Caco-2 (cell line): ENCODE results near the gene ADNP. TPM values are rescaled to one million over a fixed set of nuclear protein-coding genes. Genes with fewer than 3 reads are reported as not detected.
A peak's percentile ranks its signal among the peaks of the same experiment; 100 is the strongest.

Experiments
- BruUV-seq: library from RNA; stranded (reverse); fragments of 400-500 nt; replicated peaks from 2 replicates; lab custom pipeline; 2021; lab: Mats Ljungman, UMichigan
- CTCF ChIA-PET: fragments of 300-600 bp; sonication (Branson Sonifier 250); formaldehyde crosslinking; loops from one replicate; lab custom pipeline; 2022; ENCODE audit warnings: antibody characterized with exemption; lab: Charles Lee
- POLR2A ChIA-PET: fragments of 300-600 bp; sonication (Branson Sonifier 250); formaldehyde crosslinking; loops from one replicate; lab custom pipeline; 2022; ENCODE audit warnings: antibody characterized with exemption; lab: Charles Lee
- DNase-seq, 2 experiments: peaks; one replicate each; pipeline versions ENCODE4 v3.0.0 to v3.0.0-alpha.2; 2020 to 2022
- H3K27me3 ChIP-seq: replicated peaks from 2 replicates; pipeline ENCODE4 v1.6.0; 2011; ENCODE audit warnings: low read length; ENCODE audit not compliant: control insufficient read depth, insufficient read depth
- H3K36me3 ChIP-seq: 2 replicates; pipeline ENCODE4 v1.5.1; 2011; ENCODE audit warnings: low read length; ENCODE audit not compliant: control insufficient read depth, insufficient read depth
- H3K4me1 ChIP-seq: fragments of 250-450 bp; sonication (Bioruptor Pico); 2 replicates; pipeline ENCODE4 v1.5.1; 2020; ENCODE audit warnings: mild to moderate bottlenecking
- H3K4me3 ChIP-seq: 2 replicates; pipeline ENCODE4 v1.5.1; 2011; ENCODE audit warnings: low read depth, mild to moderate bottlenecking, control low read depth, low read length
- H3K9me3 ChIP-seq: fragments of 250-450 bp; sonication (Bioruptor Pico); 2 replicates; pipeline ENCODE4 v1.5.1; 2020; ENCODE audit warnings: mild to moderate bottlenecking, moderate library complexity
- H3K27ac Mint-ChIP-seq: one replicate; pipeline ENCODE4 v1.8.0; 2022; ENCODE audit warnings: mixed read lengths; ENCODE audit not compliant: unreplicated experiment
- H3K27me3 Mint-ChIP-seq: one replicate; pipeline ENCODE4 v1.8.0; 2022; ENCODE audit warnings: mixed read lengths; ENCODE audit not compliant: insufficient read depth, unreplicated experiment
- H3K36me3 Mint-ChIP-seq: one replicate; pipeline ENCODE4 v1.8.0; 2022; ENCODE audit warnings: mild to moderate bottlenecking, mixed read lengths; ENCODE audit not compliant: insufficient read depth, unreplicated experiment
- H3K4me1 Mint-ChIP-seq: one replicate; pipeline ENCODE4 v1.8.0; 2022; ENCODE audit warnings: low read depth, mixed read lengths; ENCODE audit not compliant: unreplicated experiment
- H3K4me3 Mint-ChIP-seq: one replicate; pipeline ENCODE4 v1.8.0; 2022; ENCODE audit warnings: mild to moderate bottlenecking, moderate library complexity, mixed read lengths; ENCODE audit not compliant: unreplicated experiment
- H3K9me3 Mint-ChIP-seq: one replicate; pipeline ENCODE4 v1.8.0; 2022; ENCODE audit warnings: mixed read lengths; ENCODE audit not compliant: unreplicated experiment
- CTCF ChIP-seq, 2 experiments: fragments of 200-600 bp in 1 of 2; IDR thresholded peaks; 1 replicate in 1 of 2; 2 replicates in 1 of 2; pipeline versions ENCODE4 v1.5.1 to v1.8.0; 2011 to 2022; ENCODE audit warnings: antibody characterized with exemption in 1 of 2, control low read depth in 1 of 2, inconsistent platforms in 1 of 2, low read depth in 1 of 2, low read length in 1 of 2, mild to moderate bottlenecking in 1 of 2, moderate library complexity in 1 of 2; ENCODE audit not compliant: insufficient read depth in 1 of 2, severe bottlenecking in 1 of 2, unreplicated experiment in 1 of 2
- intact Hi-C: fragments of 100-400 bp; cut with micrococcal nuclease; formaldehyde crosslinking; loops from one replicate; pipeline ENCODE4 v1.10.0; 2022; ENCODE audit not compliant: unreplicated experiment
- total RNA-seq: library from RNA; stranded (reverse); gene quantifications from 2 replicates; pipeline ENCODE4 v1.2.3, GENCODE V29; 2022

Gene ADNP
- total RNA-seq, 1 experiment from 2014 or later: 154 TPM

- Mint-ChIP-seq H3K27ac (peak overlapping the region; percentile 23), H3K4me3 (no peak overlapping the region), H3K36me3 (peaks cover 85% of the 10 kb centered on the region), H3K4me1 (peaks cover 68% of the 10 kb centered on the region), H3K27me3 (no peaks in the 10 kb centered on the region), H3K9me3 (no peaks in the 10 kb centered on the region)
- no peak overlapping the region for H3K4me3 ChIP-seq
- H3K9me3 ChIP-seq: no peaks in the 10 kb centered on the region
- POLR2A ChIA-PET: interaction anchor here (0.5 to 2.0 kb wide), 5 partner anchors 8 to 407 kb away, joined by 3 to 15 read pairs (median 5); partner anchors contain the start of genes ADNP, DPM1, MOCS3 and PTPN1
- CTCF ChIA-PET: interaction anchor here (1.1 to 3.1 kb wide), 4 partner anchors 12 to 291 kb away, joined by 4 to 20 read pairs (median 7); partner anchors contain the start of gene BCAS4
- intact Hi-C loops: loop anchor here (1.0 to 10.0 kb wide), 2 partner anchors 12 to 402 kb away; partner anchors contain the start of gene PTPN1
- BruUV-seq: no TSS peak
- no peak for TF ChIP-seq CTCF (IDR thresholded peaks at IDR 0.05; ENCODE audit: insufficient read depth in 1 of 2, low read depth in 1 of 2, low read length in 1 of 2, severe bottlenecking in 1 of 2, unreplicated experiment in 1 of 2)
- peaks cover 51% of the 10 kb centered on the region for H3K4me1 ChIP-seq
- H3K27me3 ChIP-seq: no peaks in the 10 kb centered on the region
- H3K36me3 ChIP-seq: no peaks in the 10 kb centered on the region; the same call in 1 of the 2 replicates
- DNase-seq: no peak
These were observed 14.3 kb downstream of the ADNP start for GRCh38 chr20:50916934-50917333.

DNA sequence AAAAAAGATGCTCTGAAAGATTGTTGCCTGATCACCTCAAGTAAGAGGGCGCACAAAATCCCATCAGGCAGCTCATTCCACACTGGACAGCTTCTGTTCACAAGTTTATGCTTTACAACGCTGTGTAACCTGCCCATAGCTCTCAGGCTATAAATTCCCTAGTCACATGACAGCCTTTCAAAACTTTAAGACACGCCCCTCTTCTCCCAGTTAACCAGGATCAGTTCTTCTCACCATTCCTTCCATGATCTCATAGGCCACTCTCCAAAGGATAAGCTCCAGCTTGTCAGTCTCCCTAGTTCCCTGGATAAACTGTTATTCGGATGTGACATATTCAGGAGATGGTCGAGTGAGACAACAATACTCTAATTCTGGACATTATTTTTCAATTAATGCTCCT, 15.0 kb downstream of the ADNP start:
- DNase-seq: peak; percentile 75 to 81
- BruUV-seq: no TSS peak
- CTCF ChIA-PET: interaction anchor here (0.7 to 3.1 kb wide), 7 partner anchors 13 to 290 kb away, joined by 3 to 20 read pairs (median 4); partner anchors contain the start of gene BCAS4

More for the DNA sequence above, 15.0 kb downstream of the ADNP start:
- H3K27ac Mint-ChIP-seq: no peak overlapping the region
- no peaks in the 10 kb centered on the region for H3K27me3 Mint-ChIP-seq
- H3K9me3 ChIP-seq: no peaks in the 10 kb centered on the region
- POLR2A ChIA-PET: interaction anchor here (0.6 to 2.0 kb wide), 6 partner anchors 8 to 125 kb away, joined by 3 to 15 read pairs (median 4); partner anchors contain the start of genes ADNP, DPM1 and MOCS3
- H3K4me3 Mint-ChIP-seq: no peak overlapping the region
- H3K36me3 Mint-ChIP-seq: peaks cover 85% of the 10 kb centered on the region
- H3K27me3 ChIP-seq: no peaks in the 10 kb centered on the region
- intact Hi-C loops: loop anchor here (1.0 to 10.0 kb wide), 2 partner anchors 13 to 401 kb away; partner anchors contain the start of gene PTPN1
- TF ChIP-seq CTCF (IDR thresholded peaks at IDR 0.05; ENCODE audit: insufficient read depth in 1 of 2, low read depth in 1 of 2, low read length in 1 of 2, severe bottlenecking in 1 of 2, unreplicated experiment in 1 of 2): no peak
- H3K9me3 Mint-ChIP-seq: no peaks in the 10 kb centered on the region
- H3K36me3 ChIP-seq: no peaks in the 10 kb centered on the region; the same call in 1 of the 2 replicates
- peaks cover 58% of the 10 kb centered on the region for H3K4me1 ChIP-seq
- no peak overlapping the region for H3K4me3 ChIP-seq
- H3K4me1 Mint-ChIP-seq: peaks cover 75% of the 10 kb centered on the region
